Measurements from ENCODE around the gene MPV17L2. TPM values are rescaled to one million over a fixed set of nuclear protein-coding genes. Genes with fewer than 3 reads are reported as not detected.

MPV17L2 gene
- total RNA-seq, 2 experiments from 2014 or later = 9.2 to 10.9 TPM

DNA sequence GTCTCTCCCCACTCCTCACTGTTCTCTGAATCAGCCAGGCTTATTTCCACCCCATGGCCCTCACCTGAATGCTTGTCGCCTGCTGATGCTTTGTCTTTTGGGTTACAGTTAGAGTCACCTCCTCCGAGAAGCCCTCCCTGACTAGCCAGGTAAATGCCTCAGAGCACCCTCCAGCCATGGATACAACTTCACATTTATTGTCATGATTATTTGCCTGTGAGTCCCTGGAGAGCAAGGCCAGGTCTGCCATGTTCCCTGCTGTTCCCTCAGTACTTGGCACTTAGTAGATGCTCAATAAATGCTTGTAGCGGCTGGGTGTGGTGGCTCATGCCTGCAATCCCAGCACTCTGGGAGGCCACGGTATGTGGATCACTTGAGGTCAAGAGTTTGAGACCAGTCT is 36.9 kb downstream of the MPV17L2 start:
- Mint-ChIP-seq H3K27me3 (ENCODE audit: low read depth) (peaks cover 54% of the 10 kb centered on the region), H3K9me3 (ENCODE audit: insufficient read depth) (no peaks in the 10 kb centered on the region), H3K4me1 (ENCODE audit: low read depth) (peaks cover 15% of the 10 kb centered on the region), H3K36me3 (ENCODE audit: low read depth) (no peaks in the 10 kb centered on the region), H3K4me3 (no peak overlapping the region), H3K27ac (no peak overlapping the region)
- ChIA-PET CTCF (interaction anchor here (0.8 kb wide), 1 partner anchor 22 kb away, joined by 3 read pairs; no protein-coding TSS in a partner anchor), POLR2A (no interaction called here)
- no peak for DNase-seq
- no peak for ATAC-seq

DNA sequence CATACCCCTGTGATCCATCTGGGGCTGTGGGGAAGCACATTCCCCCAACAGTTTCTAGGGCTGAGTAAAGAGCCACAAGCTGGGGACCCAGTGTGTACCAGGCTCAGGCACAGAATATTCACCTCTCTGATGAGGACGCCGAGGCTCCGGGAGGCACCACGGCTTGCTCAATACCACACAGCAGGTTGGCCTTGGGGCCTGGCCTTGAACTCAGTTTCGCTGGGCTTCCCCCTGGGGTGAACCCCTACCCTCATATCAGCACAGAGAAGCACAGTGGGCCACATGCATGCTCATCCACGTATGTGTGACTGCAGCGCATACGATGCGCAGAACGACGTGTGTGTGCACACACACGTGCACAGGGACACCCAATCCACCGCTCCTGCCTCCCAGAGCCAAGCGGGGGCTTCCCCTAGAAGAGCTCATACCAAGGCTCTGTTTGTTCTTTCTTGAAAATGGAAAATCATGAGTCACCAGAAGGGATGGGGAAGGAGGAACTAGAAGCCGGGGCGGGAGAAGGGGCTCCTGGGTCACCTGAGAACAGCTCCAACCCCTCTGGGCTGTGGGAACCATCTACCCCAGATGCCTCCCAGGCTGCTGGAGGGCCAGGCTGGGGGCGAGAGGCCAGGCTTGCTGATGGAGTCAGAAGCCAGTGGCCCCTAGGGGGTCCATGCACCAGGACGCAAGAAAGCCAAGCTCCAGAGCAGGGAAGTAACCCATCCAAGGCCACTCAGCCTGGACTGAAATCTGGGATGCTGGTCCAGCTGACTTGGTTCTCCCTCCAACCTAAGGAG is 38.1 kb downstream of the MPV17L2 start:
- Mint-ChIP-seq H3K36me3 (ENCODE audit: low read depth) (no peaks in the 10 kb centered on the region), H3K27ac (no peak overlapping the region), H3K27me3 (ENCODE audit: low read depth) (peaks cover 43% of the 10 kb centered on the region), H3K9me3 (ENCODE audit: insufficient read depth) (no peaks in the 10 kb centered on the region), H3K4me1 (ENCODE audit: low read depth) (peaks cover 8% of the 10 kb centered on the region), H3K4me3 (no peak overlapping the region)
- DNase-seq (no peak), ATAC-seq (no peak)
- CTCF ChIA-PET = interaction anchor here (0.8 kb wide), 1 partner anchor 23 kb away, joined by 3 read pairs; no protein-coding TSS in a partner anchor
- POLR2A ChIA-PET = no interaction called here

DNA sequence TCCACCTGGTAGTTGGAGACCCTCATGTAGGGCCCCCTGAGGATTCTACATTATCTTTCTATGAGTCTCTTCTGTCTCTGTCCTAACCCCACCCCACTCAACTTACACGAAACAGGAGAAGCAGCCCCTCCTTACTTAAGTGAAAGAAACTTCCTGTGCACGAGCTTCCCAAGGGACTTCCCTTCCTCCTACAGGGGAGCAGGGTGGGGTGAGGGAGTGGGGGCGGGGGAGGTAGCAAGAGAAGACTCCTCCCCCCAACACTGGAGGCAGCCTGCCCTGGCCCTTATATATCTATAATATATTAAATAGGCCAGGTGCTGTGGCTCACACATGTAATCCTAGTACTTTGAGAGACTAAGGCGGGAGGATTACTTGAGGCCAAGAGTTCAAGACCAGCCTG is 38.8 kb downstream of the MPV17L2 start:
- Mint-ChIP-seq H3K27me3 (ENCODE audit: low read depth) (peaks cover 40% of the 10 kb centered on the region), H3K4me3 (no peak overlapping the region), H3K36me3 (ENCODE audit: low read depth) (no peaks in the 10 kb centered on the region), H3K4me1 (ENCODE audit: low read depth) (peaks cover 8% of the 10 kb centered on the region), H3K9me3 (ENCODE audit: insufficient read depth) (no peaks in the 10 kb centered on the region), H3K27ac (no peak overlapping the region)
- ChIA-PET CTCF (interaction anchor here (0.9 to 1.7 kb wide), 2 partner anchors 20 to 23 kb away, joined by 3 to 6 read pairs; no protein-coding TSS in a partner anchor), POLR2A (interaction anchor here (0.6 kb wide), 1 partner anchor 142 kb away, joined by 4 read pairs; no protein-coding TSS in a partner anchor)
- DNase-seq (no peak), ATAC-seq (no peak)

DNA sequence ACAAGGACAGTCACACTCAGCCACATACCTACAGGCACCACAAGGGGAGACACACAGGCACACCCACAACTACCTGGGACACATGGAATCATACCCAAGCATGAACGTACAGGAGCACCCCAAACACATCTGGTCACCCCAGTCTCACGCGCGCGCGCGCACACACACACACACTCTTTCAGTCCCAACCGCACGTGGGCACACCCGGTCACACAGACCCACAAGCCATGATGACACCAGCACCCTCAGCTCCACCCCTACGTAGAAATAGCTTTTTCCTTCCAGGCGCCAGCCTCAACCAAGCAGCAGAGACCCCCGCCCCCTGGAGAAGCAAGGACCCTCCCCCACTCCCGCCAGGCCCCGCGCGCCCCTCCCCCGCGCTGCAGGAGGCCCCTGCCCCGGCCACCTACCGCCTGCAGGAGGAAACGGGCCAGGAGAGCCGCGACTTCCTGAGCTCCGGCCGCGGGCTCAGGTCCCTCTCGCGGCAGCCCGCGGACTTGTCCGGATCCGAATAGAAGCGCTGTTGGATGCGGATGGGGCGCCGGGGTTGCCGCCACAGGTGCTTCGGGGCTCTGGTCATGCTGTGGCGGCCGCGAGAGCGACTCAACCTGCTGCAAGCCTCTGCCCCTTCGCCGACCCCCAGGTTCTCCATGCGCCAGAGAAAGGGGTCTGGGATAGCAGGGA is 39.7 kb downstream of the MPV17L2 start:
- Mint-ChIP-seq H3K9me3 (ENCODE audit: insufficient read depth) (no peaks in the 10 kb centered on the region), H3K27ac (no peak overlapping the region), H3K4me3 (no peak overlapping the region), H3K36me3 (ENCODE audit: low read depth) (no peaks in the 10 kb centered on the region), H3K27me3 (ENCODE audit: low read depth) (peaks cover 32% of the 10 kb centered on the region), H3K4me1 (ENCODE audit: low read depth) (peaks cover 6% of the 10 kb centered on the region)
- ATAC-seq (peak; percentile 12), DNase-seq (no peak)
- CTCF ChIA-PET = interaction anchor here (0.7 to 1.7 kb wide), 4 partner anchors 8 to 294 kb away, joined by 3 to 6 read pairs (median 4); no protein-coding TSS in a partner anchor
- POLR2A ChIA-PET = interaction anchor here (0.6 to 2.0 kb wide), 5 partner anchors 13 to 946 kb away, joined by 3 to 8 read pairs (median 4); partner anchors contain the start of gene JUND

DNA sequence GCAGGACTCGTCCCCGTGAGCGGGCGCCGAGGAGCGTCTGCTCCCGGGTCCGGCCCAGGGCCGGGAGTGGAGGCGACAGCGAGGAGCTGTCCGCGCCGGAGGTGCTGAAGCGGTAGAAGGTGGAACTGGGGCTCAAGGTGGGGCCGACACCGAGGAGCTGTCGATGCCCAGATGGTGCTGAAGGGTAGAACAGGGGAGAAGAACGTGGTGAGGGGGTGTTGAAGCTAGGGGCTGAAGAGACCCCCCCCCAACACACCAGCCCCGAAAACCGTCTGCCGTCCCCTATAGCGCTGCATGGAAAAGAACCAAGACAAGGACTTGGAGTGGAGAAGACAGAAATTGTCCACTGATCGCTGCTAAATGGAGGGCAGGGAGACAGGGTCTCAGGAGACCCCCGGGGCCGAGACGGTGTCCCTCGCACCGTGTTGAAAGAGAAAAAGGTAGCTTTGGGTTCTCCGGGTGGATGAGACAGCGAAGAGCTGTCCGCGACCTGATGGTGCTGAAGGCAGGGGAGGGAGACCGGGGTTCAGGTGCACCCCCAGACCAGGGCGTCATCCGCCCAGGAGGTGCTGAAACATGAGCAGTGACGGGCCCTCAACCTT is 40.3 kb downstream of the MPV17L2 start:
- ChIA-PET POLR2A (interaction anchor here (0.6 to 2.0 kb wide), 4 partner anchors 14 to 48 kb away, joined by 4 to 8 read pairs (median 5); partner anchors contain the start of gene JUND), CTCF (interaction anchor here (0.7 to 1.7 kb wide), 4 partner anchors 9 to 295 kb away, joined by 3 to 6 read pairs (median 4); no protein-coding TSS in a partner anchor)
- Mint-ChIP-seq H3K9me3 (ENCODE audit: insufficient read depth) (no peaks in the 10 kb centered on the region), H3K4me3 (no peak overlapping the region), H3K36me3 (ENCODE audit: low read depth) (no peaks in the 10 kb centered on the region), H3K27ac (no peak overlapping the region), H3K27me3 (ENCODE audit: low read depth) (peaks cover 27% of the 10 kb centered on the region), H3K4me1 (ENCODE audit: low read depth) (peaks cover 6% of the 10 kb centered on the region)
- DNase-seq (peak; percentile 79), ATAC-seq (peak; percentile 87)

DNA sequence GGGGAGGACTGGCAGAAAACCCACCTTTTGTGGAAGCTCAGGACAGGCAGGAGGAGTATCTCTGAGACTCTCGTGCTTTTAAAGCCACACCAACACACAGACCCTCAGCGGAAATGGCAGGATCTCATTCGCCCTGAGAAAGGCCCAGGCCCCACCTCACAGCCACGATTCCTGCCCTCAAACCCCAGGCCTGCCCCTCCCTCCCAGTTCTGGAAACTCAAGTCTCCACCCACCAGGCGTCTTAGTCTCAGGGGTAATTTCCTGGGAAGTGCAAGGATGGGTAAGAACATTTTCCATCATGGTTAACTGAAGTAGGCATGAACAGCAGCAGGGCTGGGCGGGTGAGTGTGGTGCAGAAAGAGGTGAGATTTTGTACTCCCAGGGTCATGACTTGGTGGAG is 41.2 kb downstream of the MPV17L2 start:
- H3K36me3 Mint-ChIP-seq (ENCODE audit: low read depth) = no peaks in the 10 kb centered on the region
- no peak for DNase-seq
- H3K4me3 Mint-ChIP-seq = no peak overlapping the region
- peaks cover 28% of the 10 kb centered on the region for H3K27me3 Mint-ChIP-seq (ENCODE audit: low read depth)
- no peak overlapping the region for H3K27ac Mint-ChIP-seq
- ChIA-PET CTCF (interaction anchor here (0.8 to 1.5 kb wide), 2 partner anchors 16 to 296 kb away, joined by 3 to 4 read pairs; no protein-coding TSS in a partner anchor), POLR2A (interaction anchor here (1.8 to 2.0 kb wide), 2 partner anchors 24 to 47 kb away, joined by 4 to 8 read pairs; partner anchors contain the start of gene JUND)
- H3K4me1 Mint-ChIP-seq (ENCODE audit: low read depth) = peaks cover 6% of the 10 kb centered on the region
- no peaks in the 10 kb centered on the region for H3K9me3 Mint-ChIP-seq (ENCODE audit: insufficient read depth)
- no peak for ATAC-seq

DNA sequence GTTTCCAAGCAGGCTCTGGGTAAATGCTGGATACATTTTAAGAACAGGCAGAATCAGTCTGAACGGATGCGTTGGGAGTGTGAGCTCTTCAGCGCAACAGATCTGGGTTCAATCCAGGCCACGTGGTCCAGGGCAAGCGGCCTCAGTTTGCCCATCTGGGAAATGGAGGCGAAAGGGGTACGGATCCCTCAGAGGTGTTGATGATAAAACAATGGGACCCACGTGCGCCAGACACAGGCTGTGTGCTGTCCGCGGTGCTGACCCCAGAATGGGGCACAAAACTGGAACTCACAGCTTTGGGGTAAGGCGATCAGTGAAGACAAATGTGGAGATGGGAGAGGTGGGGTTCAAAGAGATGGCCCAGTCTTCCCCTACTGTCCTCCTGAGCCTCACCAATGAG is 46.3 kb downstream of the MPV17L2 start:
- ChIA-PET POLR2A (no interaction called here), CTCF (interaction anchor here (1.0 to 3.7 kb wide), 5 partner anchors 14 to 90 kb away, joined by 4 to 20 read pairs (median 4); partner anchors contain the start of gene RAB3A)
- Mint-ChIP-seq H3K4me1 (ENCODE audit: low read depth) (no peaks in the 10 kb centered on the region), H3K27me3 (ENCODE audit: low read depth) (peaks cover 11% of the 10 kb centered on the region), H3K27ac (no peak overlapping the region), H3K4me3 (no peak overlapping the region), H3K36me3 (ENCODE audit: low read depth) (no peaks in the 10 kb centered on the region), H3K9me3 (ENCODE audit: insufficient read depth) (no peaks in the 10 kb centered on the region)
- ATAC-seq (no peak), DNase-seq (peak; percentile 45)

DNA sequence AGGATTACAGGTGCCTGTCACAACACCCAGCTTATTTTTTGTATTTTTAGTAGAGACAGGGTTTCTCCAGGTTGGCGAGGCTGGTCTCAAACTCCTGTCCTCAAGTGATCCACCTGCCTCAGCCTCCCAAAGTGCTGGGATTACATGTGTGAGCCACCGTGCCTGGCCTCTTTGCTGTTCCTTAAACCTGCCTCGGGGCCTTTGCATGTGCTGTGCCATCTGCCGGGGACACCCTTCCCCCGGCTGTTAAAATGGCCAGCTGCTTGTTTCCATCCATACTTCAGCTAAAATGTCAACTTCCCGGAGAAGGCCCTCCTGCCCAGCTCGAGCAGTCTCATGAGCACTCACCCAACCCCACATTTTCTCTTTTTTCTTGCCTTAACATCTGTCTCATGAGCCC is 52.3 kb downstream of the MPV17L2 start:
- ATAC-seq (no peak), DNase-seq (no peak)
- Mint-ChIP-seq H3K4me3 (no peak overlapping the region), H3K27me3 (ENCODE audit: low read depth) (peaks cover 4% of the 10 kb centered on the region), H3K36me3 (ENCODE audit: low read depth) (no peaks in the 10 kb centered on the region), H3K4me1 (ENCODE audit: low read depth) (no peaks in the 10 kb centered on the region), H3K9me3 (ENCODE audit: insufficient read depth) (no peaks in the 10 kb centered on the region), H3K27ac (no peak overlapping the region)
- POLR2A ChIA-PET = no interaction called here
- CTCF ChIA-PET = no interaction called here

Other genes with a start within 250 kb of the MPV17L2 start
- gene KCNN1, start 226.1 kb upstream of the MPV17L2 start, total RNA-seq = not detected
- gene ARRDC2, start 185.0 kb upstream of the MPV17L2 start, total RNA-seq = 10 to 100 TPM; 33.8 to 34.2 TPM
- 10 to 100 TPM; 75.2 to 78.6 TPM for gene IL12RB1, start 106.3 kb upstream of the MPV17L2 start, total RNA-seq
- gene MAST3, start 95.4 kb upstream of the MPV17L2 start, total RNA-seq = 10 to 100 TPM; 22.9 to 25.1 TPM
- 1 to 10 TPM; 7.8 to 9.2 TPM for gene PIK3R2, start 40.1 kb upstream of the MPV17L2 start, total RNA-seq
- gene IFI30, start 19.4 kb upstream of the MPV17L2 start, total RNA-seq = 10 to 100 TPM; 67.4 to 72.3 TPM
- 1 to 10 TPM; 5.6 to 6.2 TPM for gene RAB3A, start 10.8 kb downstream of the MPV17L2 start, total RNA-seq
- gene PDE4C, start 33.2 kb downstream of the MPV17L2 start, total RNA-seq = under 1 TPM in 1 of 2 experiments, not detected in 1; 0.08 TPM
- 1 to 10 TPM; 3.7 to 4.2 TPM for gene IQCN, start 81.2 kb downstream of the MPV17L2 start, total RNA-seq
- gene JUND, start 88.4 kb downstream of the MPV17L2 start, total RNA-seq = 100 to 1,000 TPM; 462 to 469 TPM
- 100 to 1,000 TPM; 199 to 215 TPM for gene LSM4, start 129.9 kb downstream of the MPV17L2 start, total RNA-seq
- 10 to 100 TPM; 30.1 to 34.5 TPM for gene PGPEP1, start 147.4 kb downstream of the MPV17L2 start, total RNA-seq
- gene GDF15, start 192.9 kb downstream of the MPV17L2 start, total RNA-seq = not detected
- gene LRRC25, start 204.4 kb downstream of the MPV17L2 start, total RNA-seq = under 1 TPM; 0.53 to 0.68 TPM
- gene SSBP4, start 226.2 kb downstream of the MPV17L2 start, total RNA-seq = 100 to 1,000 TPM; 198 to 204 TPM
- 10 to 100 TPM; 26.7 to 33.5 TPM for gene ISYNA1, start 244.9 kb downstream of the MPV17L2 start, total RNA-seq

Data from activated CD8-positive, alpha-beta T cell treated with anti-CD3 and anti-CD28 coated beads, Interleukin-2, amount 10 ng/mL, durations not matched to agents 7 days and 5 days (primary cell).